Liver (tissue), 3 donors: ENCODE measurements around the gene SLC16A8.

Experiments
- CTCF ChIP-seq: fragments of 150-350 bp; IDR thresholded peaks from 2 replicates; pipeline ENCODE4 v1.5.1; 2017; ENCODE audit warnings: improper control_type of control experiment, low read depth, low read length; ENCODE audit not compliant: missing input control
- HNF4A ChIP-seq, 2 donors: conservative IDR thresholded peaks; 2 replicates each; pipeline ENCODE4 v1.6.1; 2016; ENCODE audit warnings: antibody characterized with exemption in 2 of 2, mild to moderate bottlenecking in 2 of 2
- REST ChIP-seq: IDR thresholded peaks from 2 replicates; pipeline ENCODE4 v1.6.1; 2016; ENCODE audit warnings: antibody characterized with exemption, mild to moderate bottlenecking
- SP1 ChIP-seq: IDR thresholded peaks from 2 replicates; pipeline ENCODE4 v1.6.1; 2018; ENCODE audit warnings: antibody characterized with exemption, mild to moderate bottlenecking
- YY1 ChIP-seq: IDR thresholded peaks from 2 replicates; pipeline ENCODE4 v1.6.1; 2016; ENCODE audit warnings: antibody characterized with exemption, mild to moderate bottlenecking
- donor health status: healthy.
- donor health status: healthy.

GRCh38 chr22:38120359-38121110, 36.6 kb upstream of the SLC16A8 start:
- no peak for TF ChIP-seq REST
- TF ChIP-seq CTCF = no peak
- TF ChIP-seq SP1 = no peak
- TF ChIP-seq YY1 = no peak
- no peak for TF ChIP-seq HNF4A (conservative IDR thresholded peaks at IDR 0.05)
